Trophoblast cell (in vitro differentiated cells and primary cell): ENCODE measurements around the gene FXYD3.

Source experiments
- DNase-seq, 2 donors: peaks; one replicate each; pipeline ENCODE4 v3.0.0-alpha.2; 2016
- H2AFZ ChIP-seq: 2 replicates; pipeline ENCODE4 v1.6.1; 2013; ENCODE audit warnings: low read length, moderate library complexity, mild to moderate bottlenecking; ENCODE audit not compliant: insufficient read depth, poor library complexity
- H2AK5ac ChIP-seq: 2 replicates; pipeline ENCODE4 v1.6.1; 2013; ENCODE audit warnings: mild to moderate bottlenecking, low read length
- H2BK120ac ChIP-seq: 2 replicates; pipeline ENCODE4 v1.6.1; 2013; ENCODE audit warnings: low read length, mild to moderate bottlenecking, moderate library complexity; ENCODE audit not compliant: insufficient read depth, poor library complexity
- H2BK12ac ChIP-seq: 2 replicates; pipeline ENCODE4 v1.6.1; 2013; ENCODE audit warnings: mild to moderate bottlenecking, low read length, moderate library complexity
- H2BK5ac ChIP-seq: 2 replicates; pipeline ENCODE4 v1.6.1; 2013; ENCODE audit warnings: low read length, low read depth, moderate library complexity, mild to moderate bottlenecking; ENCODE audit not compliant: poor library complexity
- H3K14ac ChIP-seq: 2 replicates; pipeline ENCODE4 v1.6.1; 2013; ENCODE audit warnings: mild to moderate bottlenecking, low read length
- H3K18ac ChIP-seq: 2 replicates; pipeline ENCODE4 v1.6.1; 2013; ENCODE audit warnings: mild to moderate bottlenecking, low read length
- H3K23ac ChIP-seq: 2 replicates; pipeline ENCODE4 v1.6.1; 2013; ENCODE audit warnings: low read length
- H3K27ac ChIP-seq: 2 replicates; pipeline ENCODE4 v1.5.1; 2013; ENCODE audit warnings: low read depth, mild to moderate bottlenecking, inconsistent platforms, low read length, moderate library complexity
- H3K27me3 ChIP-seq: 2 replicates; pipeline ENCODE4 v1.6.1; 2013; ENCODE audit warnings: inconsistent platforms, mild to moderate bottlenecking, low read length, moderate library complexity; ENCODE audit not compliant: insufficient read depth
- H3K36me3 ChIP-seq, 2 experiments: 1 replicate in 1 of 2; 2 replicates in 1 of 2; pipeline ENCODE4 v1.6.1; 2013; ENCODE audit warnings: low read length in 2 of 2, mild to moderate bottlenecking in 2 of 2, moderate library complexity in 1 of 2; ENCODE audit not compliant: insufficient read depth in 2 of 2, control insufficient read depth in 1 of 2
- H3K4ac ChIP-seq: 2 replicates; pipeline ENCODE4 v1.6.1; 2013; ENCODE audit warnings: low read depth, mild to moderate bottlenecking, low read length, moderate library complexity
- H3K4me1 ChIP-seq, 2 experiments: 1 replicate in 1 of 2; 2 replicates in 1 of 2; pipeline ENCODE4 v1.6.1; 2013; ENCODE audit warnings: low read length in 2 of 2, mild to moderate bottlenecking in 2 of 2, moderate library complexity in 1 of 2; ENCODE audit not compliant: insufficient read depth in 2 of 2, control insufficient read depth in 1 of 2
- H3K4me2 ChIP-seq: 2 replicates; pipeline ENCODE4 v1.6.1; 2013; ENCODE audit warnings: inconsistent platforms, mild to moderate bottlenecking, low read length, moderate library complexity
- H3K4me3 ChIP-seq: 2 replicates; pipeline ENCODE4 v1.5.1; 2013; ENCODE audit warnings: mild to moderate bottlenecking, low read depth, low read length, inconsistent platforms
- H3K79me1 ChIP-seq: one replicate; pipeline ENCODE4 v1.6.1; 2013; ENCODE audit warnings: low read length
- H3K79me2 ChIP-seq: 2 replicates; pipeline ENCODE4 v1.6.1; 2013; ENCODE audit warnings: low read length, mild to moderate bottlenecking; ENCODE audit not compliant: control insufficient read depth, insufficient read depth, poor library complexity
- H3K9ac ChIP-seq: 2 replicates; pipeline ENCODE4 v1.6.1; 2013; ENCODE audit warnings: mild to moderate bottlenecking, low read length
- H3K9me3 ChIP-seq: 2 replicates; pipeline ENCODE4 v1.6.1; 2013; ENCODE audit warnings: low read depth, mild to moderate bottlenecking, control low read depth, inconsistent platforms, low read length; ENCODE audit not compliant: insufficient read depth
- H4K12ac ChIP-seq: 2 replicates; pipeline ENCODE4 v1.6.1; 2013; ENCODE audit warnings: low read depth, mild to moderate bottlenecking, low read length, moderate library complexity
- H4K8ac ChIP-seq: 2 replicates; pipeline ENCODE4 v1.6.1; 2013; ENCODE audit warnings: low read depth, mild to moderate bottlenecking, low read length, moderate library complexity
- H4K91ac ChIP-seq: one replicate; pipeline ENCODE4 v1.6.1; 2013; ENCODE audit warnings: low read depth, mild to moderate bottlenecking, low read length, moderate library complexity
- WGBS: extraction: QIAGEN DNeasy Blood & Tissue Kit; methylation state at CpG from one replicate; pipeline ENCODE4 v1.1.7; 2013; ENCODE audit warnings: missing lambda C conversion rate; ENCODE audit not compliant: insufficient read length, insufficient coverage; ENCODE audit errors: extremely low coverage; 5-methylcytosine and 5-hydroxymethylcytosine counted together

Gene FXYD3

GRCh38 chr19:35105047-35105410 lies 10.6 kb upstream of the FXYD3 start:
- no CpG with 5 or more reads among the region's 6 CpGs for WGBS
- H4K12ac ChIP-seq, result no peak overlapping the region
- no peak overlapping the region for H2AFZ ChIP-seq
- no peaks in the 10 kb centered on the region for H3K79me1 ChIP-seq
- no peaks in the 10 kb centered on the region for H3K36me3 ChIP-seq
- H3K79me2 ChIP-seq, result no peaks in the 10 kb centered on the region
- H3K4me2 ChIP-seq, result no peak overlapping the region
- no peak overlapping the region for H3K9ac ChIP-seq
- no peak overlapping the region for H4K91ac ChIP-seq
- no peak overlapping the region for H3K27ac ChIP-seq
- H3K18ac ChIP-seq, result no peak overlapping the region
- no peak overlapping the region for H3K4ac ChIP-seq
- no peaks in the 10 kb centered on the region for H3K4me1 ChIP-seq
- no peak overlapping the region for H2BK120ac ChIP-seq
- peaks cover 8% of the 10 kb centered on the region for H3K9me3 ChIP-seq
- H4K8ac ChIP-seq, result no peak overlapping the region
- no peak overlapping the region for H3K4me3 ChIP-seq
- no peak overlapping the region for H2BK5ac ChIP-seq
- H3K14ac ChIP-seq, result no peak overlapping the region
- H3K23ac ChIP-seq, result no peak overlapping the region
- H2AK5ac ChIP-seq, result no peak overlapping the region
- no peak overlapping the region for H2BK12ac ChIP-seq
- no peak for DNase-seq
- no peaks in the 10 kb centered on the region for H3K27me3 ChIP-seq

DNA sequence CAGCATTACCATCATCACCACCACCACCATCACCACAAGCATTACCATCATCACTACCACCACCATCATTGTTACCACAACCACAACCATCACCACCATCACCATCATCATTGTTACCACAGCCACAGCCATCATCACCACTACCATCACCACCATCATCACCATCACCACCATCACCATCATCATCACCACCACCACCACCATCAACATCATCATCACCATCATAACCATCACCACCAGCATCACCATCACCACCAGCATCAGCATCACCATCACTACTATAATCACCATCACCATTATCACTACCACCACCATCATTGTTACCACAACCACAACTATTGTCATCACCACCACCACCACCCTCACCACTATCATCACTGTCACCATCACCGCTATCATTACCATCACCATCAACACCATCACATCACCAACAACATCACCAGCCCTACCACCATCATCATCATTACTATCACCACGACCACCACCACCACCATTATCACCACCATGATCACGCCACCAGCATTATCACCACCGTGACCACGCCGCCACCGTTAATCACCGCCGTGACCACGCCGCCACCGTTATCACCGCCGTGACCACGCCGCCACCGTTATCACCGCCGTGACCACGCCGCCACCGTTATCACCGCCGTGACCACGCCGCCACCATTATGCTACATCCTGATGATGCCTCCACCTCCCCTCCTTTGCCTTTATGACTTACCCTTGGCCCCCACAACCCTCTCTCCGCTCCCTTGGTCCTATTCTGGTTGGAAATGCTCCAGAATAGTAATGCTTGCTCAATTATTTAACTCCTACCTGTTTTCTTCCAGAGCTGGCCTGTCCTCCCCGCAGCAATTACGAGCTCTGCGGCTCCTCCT lies 10.0 kb upstream of the FXYD3 start:
- H3K79me2 ChIP-seq, result no peaks in the 10 kb centered on the region
- no peak overlapping the region for H2BK5ac ChIP-seq
- no peak overlapping the region for H4K8ac ChIP-seq
- H2AFZ ChIP-seq, result no peak overlapping the region
- H3K4me2 ChIP-seq, result no peak overlapping the region
- H3K9ac ChIP-seq, result no peak overlapping the region
- DNase-seq, result no peak
- H4K12ac ChIP-seq, result no peak overlapping the region
- no CpG with 5 or more reads among the region's 30 CpGs for WGBS
- H3K4me1 ChIP-seq, result no peaks in the 10 kb centered on the region
- H3K4ac ChIP-seq, result no peak overlapping the region
- no peak overlapping the region for H2BK120ac ChIP-seq
- no peaks in the 10 kb centered on the region for H3K27me3 ChIP-seq
- no peak overlapping the region for H2AK5ac ChIP-seq
- no peak overlapping the region for H3K18ac ChIP-seq
- peaks cover 8% of the 10 kb centered on the region for H3K9me3 ChIP-seq
- no peaks in the 10 kb centered on the region for H3K36me3 ChIP-seq
- H3K4me3 ChIP-seq, result peak overlapping the region; percentile 3
- no peak overlapping the region for H4K91ac ChIP-seq
- no peaks in the 10 kb centered on the region for H3K79me1 ChIP-seq
- H3K27ac ChIP-seq, result no peak overlapping the region
- H3K23ac ChIP-seq, result no peak overlapping the region
- H3K14ac ChIP-seq, result no peak overlapping the region
- no peak overlapping the region for H2BK12ac ChIP-seq

GRCh38 chr19:35106291-35106583 lies 9.4 kb upstream of the FXYD3 start:
- peaks cover 8% of the 10 kb centered on the region for H3K9me3 ChIP-seq
- no peak for DNase-seq
- H3K14ac ChIP-seq, result no peak overlapping the region
- no peak overlapping the region for H3K4ac ChIP-seq
- no peak overlapping the region for H3K4me2 ChIP-seq
- H3K18ac ChIP-seq, result no peak overlapping the region
- H3K36me3 ChIP-seq, result no peaks in the 10 kb centered on the region
- H3K23ac ChIP-seq, result no peak overlapping the region
- no CpG with 5 or more reads among the region's 9 CpGs for WGBS
- H2AK5ac ChIP-seq, result no peak overlapping the region
- H4K91ac ChIP-seq, result no peak overlapping the region
- no peak overlapping the region for H2BK12ac ChIP-seq
- no peak overlapping the region for H4K12ac ChIP-seq
- no peaks in the 10 kb centered on the region for H3K27me3 ChIP-seq
- no peak overlapping the region for H3K27ac ChIP-seq
- no peaks in the 10 kb centered on the region for H3K79me2 ChIP-seq
- no peak overlapping the region for H3K9ac ChIP-seq
- no peak overlapping the region for H4K8ac ChIP-seq
- H3K4me3 ChIP-seq, result no peak overlapping the region
- H2AFZ ChIP-seq, result no peak overlapping the region
- H2BK120ac ChIP-seq, result no peak overlapping the region
- H3K79me1 ChIP-seq, result no peaks in the 10 kb centered on the region
- no peaks in the 10 kb centered on the region for H3K4me1 ChIP-seq
- no peak overlapping the region for H2BK5ac ChIP-seq

- H4K12ac ChIP-seq, result no peak overlapping the region
- no peak overlapping the region for H3K27ac ChIP-seq
- H2AFZ ChIP-seq, result no peak overlapping the region
- no peak overlapping the region for H3K18ac ChIP-seq
- DNase-seq, result no peak
- no peak overlapping the region for H2AK5ac ChIP-seq
- no peak overlapping the region for H3K23ac ChIP-seq
- no peak overlapping the region for H2BK5ac ChIP-seq
- no peak overlapping the region for H4K8ac ChIP-seq
- H3K9me3 ChIP-seq, result peaks cover 8% of the 10 kb centered on the region
- no peak overlapping the region for H2BK12ac ChIP-seq
- no peaks in the 10 kb centered on the region for H3K4me1 ChIP-seq
- H3K27me3 ChIP-seq, result no peaks in the 10 kb centered on the region
- H3K4me3 ChIP-seq, result no peak overlapping the region
- H2BK120ac ChIP-seq, result no peak overlapping the region
- H3K79me2 ChIP-seq, result no peaks in the 10 kb centered on the region
- no peak overlapping the region for H3K4me2 ChIP-seq
- H3K4ac ChIP-seq, result no peak overlapping the region
- H3K9ac ChIP-seq, result no peak overlapping the region
- no CpG with 5 or more reads among the region's 2 CpGs for WGBS
- H4K91ac ChIP-seq, result no peak overlapping the region
- no peaks in the 10 kb centered on the region for H3K36me3 ChIP-seq
- H3K79me1 ChIP-seq, result no peaks in the 10 kb centered on the region
- no peak overlapping the region for H3K14ac ChIP-seq
Measured at GRCh38 chr19:35106898-35107541, 8.6 kb upstream of the FXYD3 start.
